Liver (tissue), 3 donors: Measurements from ENCODE around the gene CNTN5.

Experiments
- ATF3 ChIP-seq: IDR thresholded peaks from 2 replicates; pipeline ENCODE4 v1.6.1; 2016; ENCODE audit warnings: antibody characterized with exemption
- CTCF ChIP-seq: fragments of 150-350 bp; IDR thresholded peaks from 2 replicates; pipeline ENCODE4 v1.5.1; 2017; ENCODE audit warnings: improper control_type of control experiment, low read depth, low read length; ENCODE audit not compliant: missing input control
- EGR1 ChIP-seq, 2 donors: IDR thresholded peaks; 2 replicates each; pipeline ENCODE4 v1.6.1; 2016 to 2018; ENCODE audit warnings: antibody characterized with exemption in 2 of 2, low read depth in 2 of 2
- FOXA2 ChIP-seq: IDR thresholded peaks from 2 replicates; pipeline ENCODE4 v1.6.1; 2016; ENCODE audit warnings: antibody characterized with exemption
- GABPA ChIP-seq, 2 donors: IDR thresholded peaks in 1 of 2; conservative IDR thresholded peaks in 1 of 2; 2 replicates each; pipeline ENCODE4 v1.6.1; 2016; ENCODE audit warnings: antibody characterized with exemption in 2 of 2, mild to moderate bottlenecking in 1 of 2, moderate library complexity in 1 of 2
- JUND ChIP-seq, 2 donors: IDR thresholded peaks; 2 replicates each; pipeline ENCODE4 v1.6.1; 2016; ENCODE audit warnings: antibody characterized with exemption in 2 of 2
- MAX ChIP-seq: IDR thresholded peaks from 2 replicates; pipeline ENCODE4 v1.6.1; 2016; ENCODE audit warnings: antibody characterized with exemption
- RAD21 ChIP-seq, 2 donors: IDR thresholded peaks; 2 replicates each; pipeline ENCODE4 v1.6.1; 2016; ENCODE audit warnings: antibody characterized with exemption in 2 of 2, mild to moderate bottlenecking in 2 of 2
- REST ChIP-seq: IDR thresholded peaks from 2 replicates; pipeline ENCODE4 v1.6.1; 2016; ENCODE audit warnings: antibody characterized with exemption, mild to moderate bottlenecking
- RXRA ChIP-seq, 2 donors: IDR thresholded peaks; 2 replicates each; pipeline ENCODE4 v1.6.1; 2017 to 2018; ENCODE audit warnings: antibody characterized with exemption in 2 of 2, mild to moderate bottlenecking in 1 of 2
- SP1 ChIP-seq: IDR thresholded peaks from 2 replicates; pipeline ENCODE4 v1.6.1; 2018; ENCODE audit warnings: antibody characterized with exemption, mild to moderate bottlenecking
- TAF1 ChIP-seq: conservative IDR thresholded peaks from 2 replicates; pipeline ENCODE4 v1.6.1; 2016; ENCODE audit warnings: antibody characterized with exemption, mild to moderate bottlenecking
- ZBTB33 ChIP-seq: IDR thresholded peaks from 2 replicates; pipeline ENCODE4 v1.6.1; 2016; ENCODE audit warnings: antibody characterized with exemption
- donor health status: healthy.
- donor health status: healthy.

GRCh38 chr11:99160447-99160846 is 139.7 kb downstream of the CNTN5 start:
- TF ChIP-seq CTCF: no peak
- no peak for TF ChIP-seq SP1
- TF ChIP-seq GABPA (IDR thresholded peaks at IDR 0.05 in 1 of 2, conservative IDR thresholded peaks at IDR 0.05 in 1 of 2): no peak
- TF ChIP-seq MAX: no peak
- TF ChIP-seq ZBTB33: no peak
- no peak for TF ChIP-seq REST
- no peak for TF ChIP-seq ATF3
- TF ChIP-seq RXRA (IDR thresholded peaks at IDR 0.05): no peak
- TF ChIP-seq RAD21 (IDR thresholded peaks at IDR 0.05): no peak
- TF ChIP-seq JUND (IDR thresholded peaks at IDR 0.05): no peak
- TF ChIP-seq EGR1 (IDR thresholded peaks at IDR 0.05; ENCODE audit: low read depth in 2 of 2): no peak
- no peak for TF ChIP-seq FOXA2
- no peak for TF ChIP-seq TAF1
